GM21360 (cell line): ENCODE measurements around the gene RXRG.
A peak's percentile ranks its signal among the peaks of the same experiment; 100 is the strongest.

ENCODE experiments used
- ATAC-seq: cut with Tn5 transposase; IDR thresholded peaks from one replicate; pipeline ENCODE4 v1.9.1; 2021; ENCODE audit warnings: mild to moderate bottlenecking, moderate library complexity; ENCODE audit not compliant: unreplicated experiment

The RXRG gene

DNA sequence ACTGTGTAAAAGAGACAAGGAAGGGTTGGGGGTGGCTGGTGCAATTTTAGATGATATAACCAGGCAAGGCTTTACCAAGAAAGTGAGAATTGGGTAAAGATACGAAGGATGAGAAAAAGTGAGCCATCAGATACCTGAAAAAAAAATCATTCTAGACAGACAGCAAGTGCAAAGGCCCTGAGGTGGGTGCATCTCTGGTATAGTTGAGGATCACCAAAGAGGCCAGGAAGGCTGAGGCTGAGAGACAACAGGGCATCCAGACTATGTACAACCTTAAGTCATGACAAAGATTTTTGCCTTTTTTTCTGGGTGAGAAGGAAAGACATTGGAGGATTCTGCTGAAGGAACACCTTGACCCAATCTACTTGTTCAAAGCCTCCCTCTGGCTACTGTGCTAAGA, 29.9 kb downstream of the RXRG start:
- no peak for ATAC-seq

DNA sequence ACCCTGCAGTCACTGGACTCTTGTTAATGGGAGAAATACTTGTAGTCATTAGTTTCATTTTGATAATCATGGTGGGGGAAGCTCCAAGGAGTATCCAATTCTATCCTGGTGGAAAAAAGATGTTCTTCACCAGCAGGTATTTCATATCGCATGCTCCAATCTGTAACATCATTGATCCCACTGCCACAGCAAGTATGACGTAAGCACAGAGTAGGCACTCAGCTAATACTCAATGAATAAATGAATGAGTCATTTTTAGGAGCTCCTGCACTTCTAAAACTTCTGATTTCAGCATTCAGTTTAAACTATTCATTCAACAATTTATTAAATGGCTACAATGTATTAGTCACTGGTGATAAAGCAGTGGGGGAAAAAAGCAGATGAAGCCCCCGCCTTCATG, 30.3 kb downstream of the RXRG start:
- no peak for ATAC-seq

DNA sequence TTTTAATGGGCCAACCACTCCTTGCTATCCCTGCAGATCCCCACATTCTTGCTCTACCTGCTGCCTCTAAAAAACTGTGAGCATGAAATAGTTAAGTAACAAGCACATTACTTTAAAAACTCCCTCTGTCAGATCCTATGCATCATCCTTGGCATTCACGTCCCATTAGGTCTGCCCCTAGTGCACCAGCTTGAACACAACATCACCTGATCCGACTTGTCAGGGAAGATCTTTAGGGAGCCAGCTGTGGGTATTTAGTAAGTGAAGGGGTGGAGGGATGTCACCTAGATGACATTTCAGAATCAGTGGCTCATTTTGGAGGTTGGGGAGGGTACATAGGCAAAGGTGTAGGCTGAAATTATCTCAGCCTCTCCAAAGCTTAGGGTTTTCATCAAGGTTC, 33.5 kb downstream of the RXRG start:
- ATAC-seq = no peak

DNA sequence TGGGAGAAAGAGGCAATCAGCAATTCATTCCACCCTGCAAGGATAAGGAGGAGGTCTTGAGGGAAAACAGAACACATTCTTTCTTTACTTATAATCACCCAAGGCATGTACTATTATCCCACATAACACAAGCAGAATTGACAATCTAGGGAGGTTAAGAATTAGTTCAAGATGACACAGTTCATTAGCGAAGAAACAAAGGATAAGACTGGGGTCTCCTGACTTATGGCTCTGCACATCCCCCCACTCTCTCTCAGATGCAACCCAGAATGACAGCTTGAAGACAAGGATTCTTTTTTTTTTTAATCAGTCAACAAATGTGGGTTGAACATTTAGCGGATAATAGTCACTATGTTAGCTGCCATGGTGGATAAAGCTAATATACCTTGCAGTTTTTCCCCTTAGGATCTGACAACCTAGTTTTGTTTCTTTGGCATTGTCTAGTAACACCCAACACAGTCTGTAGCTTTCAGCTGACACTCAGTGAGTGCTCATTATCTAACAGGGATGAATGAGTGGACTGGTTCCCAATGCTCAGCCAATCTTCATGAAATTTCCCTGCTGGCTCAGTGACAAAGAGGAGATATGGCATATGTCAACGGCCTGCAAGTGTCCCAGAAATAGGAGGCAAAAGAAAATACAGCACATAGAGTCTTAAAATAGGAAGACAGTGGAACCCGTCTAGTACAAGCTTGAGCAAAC, 35.1 kb downstream of the RXRG start:
- no peak for ATAC-seq

DNA sequence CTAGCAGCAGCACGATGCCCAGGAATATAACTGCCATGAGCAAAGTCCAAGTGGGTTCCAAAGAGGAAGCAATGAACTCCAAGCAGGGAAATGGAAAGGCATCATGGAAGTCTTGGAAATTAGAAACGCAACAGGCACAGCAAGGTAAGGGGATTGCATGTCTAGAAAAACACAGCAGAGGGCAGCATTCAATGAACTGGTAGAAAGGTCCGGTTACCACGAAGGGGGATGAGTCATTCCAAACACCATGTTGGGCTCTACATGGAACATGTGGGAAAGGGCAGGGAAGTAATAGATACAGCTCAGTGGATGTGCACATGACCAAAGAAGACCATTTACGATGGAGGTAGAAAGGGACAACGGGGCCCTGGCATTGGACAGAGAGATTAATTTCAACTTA, 36.4 kb downstream of the RXRG start:
- ATAC-seq = no peak

DNA sequence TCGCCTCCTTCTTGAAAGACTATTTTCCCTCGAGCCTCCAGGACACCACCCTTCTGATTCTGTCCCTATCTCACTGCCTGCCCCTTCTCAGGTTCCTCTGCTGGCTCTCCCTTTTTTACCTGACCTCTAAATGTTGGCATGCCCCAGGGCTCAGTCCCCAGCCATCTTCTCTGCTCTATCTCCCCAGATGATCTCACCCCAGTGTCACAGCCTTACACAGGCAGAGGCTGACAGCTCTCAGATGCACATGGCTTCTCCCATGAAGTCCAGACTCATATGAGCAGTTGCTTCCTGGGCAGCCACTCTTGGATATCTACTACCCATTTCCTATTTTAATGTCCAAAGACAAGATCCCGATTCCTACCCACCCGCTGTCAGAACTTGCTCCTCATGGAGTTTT, 37.5 kb downstream of the RXRG start:
- ATAC-seq = no peak

DNA sequence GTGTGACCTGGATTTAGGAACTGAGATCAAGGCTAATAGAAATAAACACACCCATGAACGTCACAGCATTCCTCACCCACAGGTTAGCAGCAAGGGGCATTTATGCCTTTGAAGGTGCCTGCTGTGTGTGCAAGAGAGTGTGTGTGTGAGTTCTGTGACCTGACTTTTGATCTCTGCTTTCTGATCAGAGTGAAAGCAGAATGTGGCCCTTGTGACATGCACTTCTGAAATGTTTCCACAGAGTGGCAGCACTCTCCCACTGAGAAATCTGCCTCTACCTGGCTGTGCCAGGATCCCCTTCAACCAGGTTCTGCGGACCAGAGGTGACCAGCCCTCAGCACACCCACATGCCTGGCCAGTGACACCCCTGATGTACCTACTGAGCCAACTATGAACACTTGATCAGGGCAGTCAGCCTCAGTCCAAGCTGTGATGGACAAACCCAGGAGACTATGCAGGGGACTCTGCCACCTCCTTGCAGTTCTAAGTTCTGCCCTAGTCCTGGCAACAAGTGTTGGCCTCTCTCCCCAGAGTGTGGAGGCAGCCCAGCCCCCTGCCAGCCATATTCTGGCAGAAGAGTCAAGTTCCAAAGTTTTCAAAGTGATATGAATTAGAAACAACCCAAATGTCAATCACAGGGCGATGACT, 41.0 kb downstream of the RXRG start:
- ATAC-seq = peak; percentile 69

DNA sequence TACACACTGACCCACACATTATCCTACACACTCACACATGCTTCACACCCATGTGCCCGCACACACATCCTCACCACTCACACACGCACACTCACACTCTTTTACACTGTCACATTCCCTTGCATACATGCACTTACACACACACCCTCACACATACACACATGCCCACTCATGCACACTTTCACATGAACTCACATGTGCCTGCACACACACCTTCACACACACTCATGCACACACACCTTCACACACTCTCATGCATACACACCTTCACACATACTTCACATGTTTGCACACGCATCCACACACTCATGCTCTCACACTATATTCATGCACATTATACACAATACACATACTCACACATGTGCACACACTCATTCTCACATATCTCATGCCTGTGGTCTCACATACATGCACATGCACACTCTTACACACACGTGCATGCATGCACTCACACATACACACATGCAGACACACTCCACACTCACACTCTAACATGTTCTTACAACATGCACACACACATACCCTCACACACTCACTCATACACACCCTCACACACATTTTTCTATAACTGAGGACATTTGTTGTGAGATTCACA, 42.3 kb downstream of the RXRG start:
- ATAC-seq = no peak

DNA sequence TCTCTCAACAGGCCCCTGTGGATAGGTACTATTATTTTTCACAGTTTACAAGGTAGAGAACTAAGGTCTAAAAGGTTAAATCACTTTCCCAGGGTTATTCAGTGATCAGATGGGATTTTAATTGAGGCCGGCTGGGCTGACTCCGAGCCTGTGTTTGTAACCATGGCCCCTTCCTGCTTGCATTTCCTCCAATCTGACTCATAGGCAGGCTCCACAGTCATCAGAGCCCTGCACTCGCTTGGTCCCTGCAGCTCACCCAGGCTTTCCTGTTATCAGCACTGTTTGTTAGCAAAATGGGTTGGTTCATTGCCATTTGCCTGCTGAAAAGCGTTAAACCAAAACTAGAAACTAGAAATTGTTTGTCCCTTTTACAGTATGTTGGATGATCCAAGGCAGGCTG, 47.0 kb downstream of the RXRG start:
- no peak for ATAC-seq

DNA sequence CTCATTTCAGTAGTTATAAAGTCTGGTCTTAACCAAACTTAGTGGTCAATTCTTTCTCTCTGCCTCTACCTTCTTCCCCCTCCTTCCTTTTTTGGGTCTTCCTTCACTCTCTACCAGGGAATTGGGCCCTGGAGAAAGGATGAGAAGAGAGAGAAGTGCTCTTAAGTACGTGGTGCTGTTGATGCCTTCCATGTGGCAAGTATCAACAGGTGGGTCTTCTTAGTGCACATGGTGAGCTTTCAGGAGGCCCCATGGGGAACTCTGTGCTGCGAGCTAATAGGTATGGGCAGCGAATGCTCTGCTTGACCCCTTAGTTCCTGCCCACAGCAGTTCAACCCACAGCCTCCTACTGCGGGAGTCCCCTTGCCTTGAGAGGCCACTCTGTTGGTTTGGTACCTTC, 49.0 kb downstream of the RXRG start:
- no peak for ATAC-seq

DNA sequence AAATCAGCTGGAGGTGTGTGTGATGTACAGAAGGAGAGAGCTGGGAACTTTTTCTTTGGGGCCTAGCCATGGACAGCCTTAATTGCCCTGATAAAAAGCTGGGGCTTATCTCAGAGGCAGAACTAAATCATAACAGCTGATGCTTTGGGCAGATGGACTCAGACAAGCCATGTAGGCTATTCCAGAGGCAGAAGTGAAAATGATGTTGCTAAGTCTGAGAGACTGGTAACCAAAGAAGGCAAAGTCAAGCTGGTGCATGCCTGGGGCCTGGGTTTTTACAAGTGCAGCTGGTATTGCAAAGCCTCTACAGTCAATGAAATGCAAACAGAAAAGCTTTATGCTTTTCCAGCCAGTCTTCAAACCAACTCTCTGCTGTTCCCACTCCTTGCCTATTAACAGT, 49.4 kb downstream of the RXRG start:
- ATAC-seq = no peak

DNA sequence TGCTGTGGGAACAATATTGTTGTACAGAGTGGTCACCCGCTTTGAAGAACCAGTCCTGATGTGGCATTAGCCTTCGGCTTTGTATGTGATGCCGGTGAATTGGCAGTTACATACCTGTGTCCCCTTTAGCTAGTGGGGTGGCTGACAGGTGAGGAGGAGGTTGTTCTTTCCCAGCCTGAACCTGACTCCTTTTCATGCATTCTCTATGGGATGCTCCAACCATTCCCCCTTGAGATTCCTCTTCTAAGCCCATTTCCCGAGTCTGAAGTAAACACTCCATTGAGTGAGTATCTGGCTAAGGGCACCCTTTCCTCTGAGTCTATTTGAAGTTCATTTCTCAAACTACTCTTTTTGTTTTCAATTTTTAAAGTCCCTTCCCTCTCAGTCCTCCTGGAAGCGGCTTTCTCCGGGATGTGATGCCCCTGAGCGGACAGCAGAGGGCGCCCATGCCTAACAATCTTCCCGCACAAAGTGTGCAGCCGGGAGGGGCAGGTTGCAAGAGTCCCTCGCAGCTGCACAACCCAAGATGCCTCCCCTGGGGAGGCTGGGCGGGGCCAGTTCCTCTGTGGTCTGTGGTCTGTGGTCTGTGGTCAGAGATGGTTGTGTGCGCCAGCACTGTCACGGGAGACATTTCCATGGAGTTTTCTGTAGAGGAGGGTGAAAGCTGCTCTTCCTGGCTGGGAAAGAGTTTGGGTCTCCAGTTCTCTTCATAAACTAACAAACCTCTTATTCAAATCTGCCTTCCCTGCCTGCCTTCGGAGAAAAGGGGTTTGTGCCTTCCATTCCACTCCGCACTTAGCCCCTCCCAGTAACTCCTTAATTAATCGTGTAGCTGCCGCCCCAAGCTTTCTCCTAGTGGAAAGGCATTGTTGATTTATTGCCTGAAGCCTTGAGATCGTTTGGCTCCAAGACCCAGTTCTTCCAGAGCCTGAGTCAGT, 52.0 kb downstream of the RXRG start:
- ATAC-seq = peak; percentile 99

DNA sequence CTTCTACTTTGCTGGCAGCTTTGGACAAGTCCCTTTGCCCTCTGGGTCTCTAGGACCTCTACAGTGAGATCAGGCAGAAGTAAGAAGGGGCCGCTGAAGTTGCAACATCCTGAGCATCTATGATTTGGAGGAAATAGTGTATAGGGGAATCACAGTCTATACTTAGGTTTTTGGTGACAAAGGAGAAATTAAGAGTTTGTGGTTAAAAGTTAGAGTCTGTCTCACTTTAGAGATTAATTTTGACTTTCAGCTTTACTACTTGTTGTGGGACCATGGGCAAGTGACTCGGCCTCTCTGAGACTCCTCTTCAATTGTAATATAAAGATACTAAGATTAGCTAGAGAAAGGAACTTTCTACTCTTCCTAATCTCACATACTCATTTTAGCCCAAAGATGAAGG, 55.3 kb downstream of the RXRG start:
- ATAC-seq = no peak

DNA sequence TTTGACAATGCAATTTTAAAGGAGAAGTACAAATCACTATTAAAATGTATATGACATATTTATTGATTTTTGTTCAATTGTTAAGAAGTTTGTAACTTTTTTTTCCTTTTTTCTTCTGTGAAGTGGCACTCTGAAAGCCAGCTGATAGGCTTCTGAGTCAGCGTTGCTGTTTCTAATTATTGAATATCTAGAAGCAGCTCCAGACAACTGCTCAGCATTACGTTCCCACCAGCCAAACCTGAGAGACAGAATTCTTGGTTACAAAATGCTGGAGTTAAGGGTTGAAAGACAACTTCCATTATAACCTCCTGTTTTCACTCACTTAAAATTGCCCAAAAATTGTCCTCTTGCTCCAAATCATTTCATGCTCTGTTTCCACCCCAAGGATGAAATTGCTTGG, 57.0 kb downstream of the RXRG start:
- ATAC-seq = no peak

DNA sequence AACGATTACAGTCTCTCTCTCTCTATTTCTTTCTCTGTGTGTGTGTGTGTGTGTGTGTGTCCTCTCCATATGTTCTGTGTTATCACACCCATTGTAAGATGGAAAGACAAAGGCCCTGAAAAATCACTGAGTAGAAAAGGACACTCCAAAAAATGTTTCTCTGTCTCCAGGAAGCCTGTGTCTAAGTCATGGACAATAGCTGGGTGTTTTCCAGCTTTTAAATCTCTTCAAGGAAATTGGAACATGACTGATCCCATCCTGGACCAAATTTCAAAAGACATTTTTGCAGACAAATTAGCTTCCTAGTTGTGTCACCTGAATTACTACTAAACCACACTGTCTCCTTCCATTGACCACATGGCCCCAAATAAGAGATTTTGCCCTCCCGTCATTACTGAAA, 57.4 kb downstream of the RXRG start:
- no peak for ATAC-seq

DNA sequence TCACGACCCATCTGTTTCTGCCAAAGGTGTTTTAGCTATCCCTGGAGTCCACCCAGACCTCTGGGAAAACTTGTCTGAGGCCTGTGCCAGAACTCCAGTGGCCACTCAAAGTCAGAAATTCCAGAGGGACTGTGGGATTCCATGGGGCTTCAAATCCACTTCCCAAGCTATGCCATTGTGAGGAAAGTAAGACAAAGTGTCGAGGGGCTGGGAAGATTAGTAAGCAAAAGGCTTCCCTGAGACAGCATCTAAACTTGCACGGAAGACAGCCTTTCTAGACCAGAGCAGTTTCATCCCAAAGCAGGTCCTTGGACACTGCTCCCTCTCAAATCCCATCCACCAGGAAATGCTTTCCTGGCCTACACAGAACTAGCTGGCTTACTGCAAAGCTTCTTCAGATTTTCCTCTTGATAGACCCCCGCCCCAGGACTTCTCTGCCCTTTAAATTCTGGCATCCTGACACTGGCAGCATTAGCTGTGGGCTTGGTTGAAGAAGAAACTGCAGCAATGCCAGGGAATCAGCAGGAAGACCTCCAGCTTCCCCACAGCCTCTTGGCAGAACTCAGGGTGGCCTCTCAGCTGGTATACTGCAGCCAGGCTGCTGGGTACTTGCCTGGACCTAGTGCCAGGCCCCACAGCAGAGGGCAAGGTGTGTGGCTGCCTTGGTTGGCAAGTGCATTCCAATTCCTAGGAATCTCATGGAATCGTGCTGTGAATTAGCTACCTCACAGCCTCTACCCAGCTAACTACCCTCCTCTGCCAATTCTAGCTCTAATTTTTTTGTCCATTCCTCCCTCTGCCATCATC, 61.1 kb downstream of the RXRG start:
- no peak for ATAC-seq

DNA sequence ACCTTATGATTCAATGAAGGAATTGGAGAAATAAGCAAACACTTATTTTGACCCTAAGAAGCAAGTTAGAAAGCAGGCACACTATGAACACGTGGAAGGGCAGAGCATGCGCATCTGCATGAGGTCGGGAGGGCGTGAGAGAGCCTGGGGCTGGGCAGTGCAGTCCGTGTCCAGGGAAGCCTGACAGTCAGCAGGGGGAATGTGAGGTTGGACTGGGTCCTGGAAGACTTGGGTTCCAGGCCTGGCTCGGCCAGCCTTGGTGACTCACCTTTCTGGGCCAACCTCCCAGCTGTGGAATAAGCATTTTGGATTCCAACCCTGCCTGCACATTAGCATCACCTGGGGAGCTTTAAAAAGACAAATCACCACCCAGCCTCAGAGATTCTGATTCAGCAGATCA, 61.9 kb downstream of the RXRG start:
- ATAC-seq = no peak

DNA sequence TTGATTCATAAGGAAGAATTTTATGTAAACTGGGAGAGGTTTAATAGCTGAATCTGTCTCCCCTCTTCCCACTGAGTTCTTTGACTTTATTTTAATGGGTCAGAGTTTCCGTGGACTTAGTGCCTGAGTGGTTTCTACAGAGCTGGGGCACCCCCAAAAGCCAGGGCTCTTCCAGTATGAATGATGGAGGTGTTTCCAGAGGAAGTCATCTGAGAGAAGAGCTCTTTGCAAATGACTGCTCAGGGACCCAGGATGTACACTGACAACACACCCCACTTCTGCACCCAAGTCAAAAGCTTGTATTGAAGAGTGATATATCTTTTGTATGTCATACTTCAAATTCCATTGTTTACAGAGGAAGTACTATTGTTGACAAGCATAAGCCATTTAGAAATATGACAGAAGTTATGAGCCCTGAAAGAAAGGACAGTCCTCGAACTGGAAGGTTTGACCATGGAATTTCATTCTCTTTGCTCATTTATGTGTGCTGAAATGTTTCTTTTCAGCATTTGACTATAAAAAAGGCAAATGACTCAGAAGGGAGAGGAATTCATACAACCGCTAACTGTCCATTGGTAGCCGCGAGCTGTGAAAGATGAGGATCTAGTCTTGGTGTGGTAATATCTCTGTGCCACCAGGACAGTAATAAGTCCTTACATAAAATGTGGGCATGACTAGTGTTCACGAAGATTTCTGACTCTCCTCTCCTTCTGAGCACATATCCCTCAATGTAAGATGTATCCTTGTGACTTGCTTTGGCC, 63.0 kb downstream of the RXRG start:
- ATAC-seq = no peak

DNA sequence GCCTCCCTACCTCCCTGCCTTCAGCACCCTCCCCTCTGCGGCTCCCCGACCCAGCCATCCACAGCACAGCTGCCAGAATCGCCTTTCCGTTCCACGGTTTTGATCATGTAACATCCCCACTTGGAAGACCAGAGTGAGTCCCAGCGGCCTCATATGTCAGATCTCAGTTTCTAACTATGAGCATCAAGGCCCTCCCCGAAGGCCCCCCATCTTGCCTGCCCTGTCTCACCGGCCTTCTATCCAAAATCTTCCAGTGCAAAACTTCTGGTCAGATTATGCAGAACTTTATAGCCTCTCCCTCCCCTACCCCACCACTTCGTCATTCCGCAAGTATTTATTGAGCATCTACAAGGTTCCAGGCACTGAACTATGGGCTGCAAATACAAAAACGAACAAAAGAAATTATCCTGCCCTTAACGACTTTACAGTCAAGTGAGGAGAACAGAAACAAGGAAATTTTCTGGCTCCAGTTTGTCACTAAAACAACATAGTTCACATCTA, 68.1 kb downstream of the RXRG start:
- ATAC-seq = peak; percentile 29
